H1 (cell line): Measurements from ENCODE around the gene HSD17B2. TPM values are rescaled to one million over a fixed set of nuclear protein-coding genes. Genes with fewer than 3 reads are reported as not detected.

ENCODE experiments used
- ASH2L ChIP-seq: fragments of 200-600, 300-600 bp; sonication (generic); IDR thresholded peaks from one replicate; pipeline ENCODE4 v1.7.1; 2017; ENCODE audit warnings: low read length
- CEBPB ChIP-seq: IDR thresholded peaks from 2 replicates; pipeline ENCODE4 v1.6.1; 2012; ENCODE audit warnings: low read depth, low read length
- CREB1 ChIP-seq: IDR thresholded peaks from 2 replicates; pipeline ENCODE4 v1.6.1; 2012; ENCODE audit warnings: inconsistent platforms
- KDM5A ChIP-seq: fragments of 200-600 bp; IDR thresholded peaks from 2 replicates; pipeline ENCODE4 v1.7.1; 2012; ENCODE audit warnings: mild to moderate bottlenecking, low read length, inconsistent platforms, mixed read lengths
- POU5F1 ChIP-seq: IDR thresholded peaks from 2 replicates; pipeline ENCODE4 v1.6.1; 2011; ENCODE audit warnings: low read depth, mild to moderate bottlenecking, low read length, moderate library complexity
- RBBP5 ChIP-seq: IDR thresholded peaks from 2 replicates; pipeline ENCODE4 v1.7.1; 2012; ENCODE audit warnings: low read depth, mild to moderate bottlenecking, inconsistent platforms, low read length, moderate library complexity, borderline replicate concordance
- RNF2 ChIP-seq: fragments of 200-900, 300-1000 bp; sonication (generic); IDR thresholded peaks from 2 replicates; pipeline ENCODE4 v1.7.1; 2016; ENCODE audit warnings: borderline replicate concordance, low read depth, mild to moderate bottlenecking, antibody characterized with exemption, low read length; ENCODE audit not compliant: poor library complexity, severe bottlenecking; ENCODE audit errors: missing control alignments
- TAF7 ChIP-seq: optimal IDR thresholded peaks from 2 replicates; pipeline ENCODE3; 2011; ENCODE audit warnings: low read depth, mild to moderate bottlenecking, inconsistent platforms, low read length, moderate library complexity, borderline replicate concordance
- TCF12 ChIP-seq: IDR thresholded peaks from 2 replicates; pipeline ENCODE4 v1.6.1; 2011; ENCODE audit warnings: low read depth, mild to moderate bottlenecking, low read length
- ZNF274 ChIP-seq: IDR thresholded peaks from 2 replicates; pipeline ENCODE4 v1.7.0; 2012; ENCODE audit warnings: low read length, borderline replicate concordance; ENCODE audit errors: extremely low read depth
- polyA plus RNA-seq, 7 experiments: library from polyadenylated mRNA; depleted of rRNA in 3 of 7; stranded (reverse) in 5 of 7; unstranded in 2 of 7; fragments of >200 nt in 5 of 7; fragments of 200-250 nt in 2 of 7; gene quantifications; 1 replicate in 5 of 7; 2 replicates in 1 of 7; 4 replicates in 1 of 7; pipeline versions ENCODE4 v1.2.1 to v1.2.3, GENCODE V29; 2011 to 2013; ENCODE audit warnings: missing spikeins in 2 of 7, mixed read lengths in 2 of 7
- total RNA-seq: library from RNA; stranded (reverse); fragmentation: NEBNext Ultra II Directional; extraction: Animal tissue kit (Norgen Biotek cat#: 25700); gene quantifications from 2 replicates; pipeline ENCODE4 v1.2.1, GENCODE V29; 2021
- TF ChIP-seq, protein P1 (sequence below): fragments of 300-600 bp; sonication (generic); IDR thresholded peaks from 2 replicates; pipeline ENCODE4 v1.7.1; 2012; ENCODE audit warnings: low read length, moderate library complexity, mild to moderate bottlenecking, inconsistent platforms; ENCODE audit not compliant: insufficient replicate concordance

The HSD17B2 gene
- total and polyA plus RNA-seq, 2 of the 8 experiments (the other 6 are each of a cell fraction or from before 2014, with no cell fraction given), result not detected

DNA sequence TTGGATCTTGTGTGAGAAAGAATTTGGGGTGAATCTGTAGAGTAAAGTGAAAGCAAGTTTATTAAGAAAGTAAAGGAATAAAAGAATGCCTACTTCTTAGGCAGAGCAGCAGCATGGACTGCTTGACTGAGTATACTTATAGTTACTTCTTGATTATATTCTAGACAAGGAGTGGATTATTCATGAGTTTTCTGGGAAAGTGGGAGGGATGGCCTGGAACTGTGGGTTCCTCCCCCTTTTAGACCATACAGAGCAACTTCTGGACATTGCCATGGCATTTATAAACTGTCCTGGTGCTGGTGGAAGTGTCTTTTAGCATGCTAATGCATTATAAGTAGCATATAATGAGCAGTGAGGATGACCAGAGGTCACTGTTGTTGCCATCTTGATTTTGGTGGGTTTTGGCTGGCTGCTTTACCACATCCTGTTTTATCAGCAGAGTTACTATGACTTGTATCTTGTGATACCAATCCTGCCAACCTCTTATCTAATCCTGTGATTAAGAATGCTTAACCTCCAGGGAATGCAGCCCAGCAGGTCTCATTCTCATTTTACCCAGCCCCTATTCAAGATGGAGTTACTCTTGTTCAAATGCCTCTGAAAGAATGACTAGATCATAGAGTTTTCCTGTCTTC lies 58.7 kb downstream of the HSD17B2 start (continued):
- TF ChIP-seq, protein P1, sequence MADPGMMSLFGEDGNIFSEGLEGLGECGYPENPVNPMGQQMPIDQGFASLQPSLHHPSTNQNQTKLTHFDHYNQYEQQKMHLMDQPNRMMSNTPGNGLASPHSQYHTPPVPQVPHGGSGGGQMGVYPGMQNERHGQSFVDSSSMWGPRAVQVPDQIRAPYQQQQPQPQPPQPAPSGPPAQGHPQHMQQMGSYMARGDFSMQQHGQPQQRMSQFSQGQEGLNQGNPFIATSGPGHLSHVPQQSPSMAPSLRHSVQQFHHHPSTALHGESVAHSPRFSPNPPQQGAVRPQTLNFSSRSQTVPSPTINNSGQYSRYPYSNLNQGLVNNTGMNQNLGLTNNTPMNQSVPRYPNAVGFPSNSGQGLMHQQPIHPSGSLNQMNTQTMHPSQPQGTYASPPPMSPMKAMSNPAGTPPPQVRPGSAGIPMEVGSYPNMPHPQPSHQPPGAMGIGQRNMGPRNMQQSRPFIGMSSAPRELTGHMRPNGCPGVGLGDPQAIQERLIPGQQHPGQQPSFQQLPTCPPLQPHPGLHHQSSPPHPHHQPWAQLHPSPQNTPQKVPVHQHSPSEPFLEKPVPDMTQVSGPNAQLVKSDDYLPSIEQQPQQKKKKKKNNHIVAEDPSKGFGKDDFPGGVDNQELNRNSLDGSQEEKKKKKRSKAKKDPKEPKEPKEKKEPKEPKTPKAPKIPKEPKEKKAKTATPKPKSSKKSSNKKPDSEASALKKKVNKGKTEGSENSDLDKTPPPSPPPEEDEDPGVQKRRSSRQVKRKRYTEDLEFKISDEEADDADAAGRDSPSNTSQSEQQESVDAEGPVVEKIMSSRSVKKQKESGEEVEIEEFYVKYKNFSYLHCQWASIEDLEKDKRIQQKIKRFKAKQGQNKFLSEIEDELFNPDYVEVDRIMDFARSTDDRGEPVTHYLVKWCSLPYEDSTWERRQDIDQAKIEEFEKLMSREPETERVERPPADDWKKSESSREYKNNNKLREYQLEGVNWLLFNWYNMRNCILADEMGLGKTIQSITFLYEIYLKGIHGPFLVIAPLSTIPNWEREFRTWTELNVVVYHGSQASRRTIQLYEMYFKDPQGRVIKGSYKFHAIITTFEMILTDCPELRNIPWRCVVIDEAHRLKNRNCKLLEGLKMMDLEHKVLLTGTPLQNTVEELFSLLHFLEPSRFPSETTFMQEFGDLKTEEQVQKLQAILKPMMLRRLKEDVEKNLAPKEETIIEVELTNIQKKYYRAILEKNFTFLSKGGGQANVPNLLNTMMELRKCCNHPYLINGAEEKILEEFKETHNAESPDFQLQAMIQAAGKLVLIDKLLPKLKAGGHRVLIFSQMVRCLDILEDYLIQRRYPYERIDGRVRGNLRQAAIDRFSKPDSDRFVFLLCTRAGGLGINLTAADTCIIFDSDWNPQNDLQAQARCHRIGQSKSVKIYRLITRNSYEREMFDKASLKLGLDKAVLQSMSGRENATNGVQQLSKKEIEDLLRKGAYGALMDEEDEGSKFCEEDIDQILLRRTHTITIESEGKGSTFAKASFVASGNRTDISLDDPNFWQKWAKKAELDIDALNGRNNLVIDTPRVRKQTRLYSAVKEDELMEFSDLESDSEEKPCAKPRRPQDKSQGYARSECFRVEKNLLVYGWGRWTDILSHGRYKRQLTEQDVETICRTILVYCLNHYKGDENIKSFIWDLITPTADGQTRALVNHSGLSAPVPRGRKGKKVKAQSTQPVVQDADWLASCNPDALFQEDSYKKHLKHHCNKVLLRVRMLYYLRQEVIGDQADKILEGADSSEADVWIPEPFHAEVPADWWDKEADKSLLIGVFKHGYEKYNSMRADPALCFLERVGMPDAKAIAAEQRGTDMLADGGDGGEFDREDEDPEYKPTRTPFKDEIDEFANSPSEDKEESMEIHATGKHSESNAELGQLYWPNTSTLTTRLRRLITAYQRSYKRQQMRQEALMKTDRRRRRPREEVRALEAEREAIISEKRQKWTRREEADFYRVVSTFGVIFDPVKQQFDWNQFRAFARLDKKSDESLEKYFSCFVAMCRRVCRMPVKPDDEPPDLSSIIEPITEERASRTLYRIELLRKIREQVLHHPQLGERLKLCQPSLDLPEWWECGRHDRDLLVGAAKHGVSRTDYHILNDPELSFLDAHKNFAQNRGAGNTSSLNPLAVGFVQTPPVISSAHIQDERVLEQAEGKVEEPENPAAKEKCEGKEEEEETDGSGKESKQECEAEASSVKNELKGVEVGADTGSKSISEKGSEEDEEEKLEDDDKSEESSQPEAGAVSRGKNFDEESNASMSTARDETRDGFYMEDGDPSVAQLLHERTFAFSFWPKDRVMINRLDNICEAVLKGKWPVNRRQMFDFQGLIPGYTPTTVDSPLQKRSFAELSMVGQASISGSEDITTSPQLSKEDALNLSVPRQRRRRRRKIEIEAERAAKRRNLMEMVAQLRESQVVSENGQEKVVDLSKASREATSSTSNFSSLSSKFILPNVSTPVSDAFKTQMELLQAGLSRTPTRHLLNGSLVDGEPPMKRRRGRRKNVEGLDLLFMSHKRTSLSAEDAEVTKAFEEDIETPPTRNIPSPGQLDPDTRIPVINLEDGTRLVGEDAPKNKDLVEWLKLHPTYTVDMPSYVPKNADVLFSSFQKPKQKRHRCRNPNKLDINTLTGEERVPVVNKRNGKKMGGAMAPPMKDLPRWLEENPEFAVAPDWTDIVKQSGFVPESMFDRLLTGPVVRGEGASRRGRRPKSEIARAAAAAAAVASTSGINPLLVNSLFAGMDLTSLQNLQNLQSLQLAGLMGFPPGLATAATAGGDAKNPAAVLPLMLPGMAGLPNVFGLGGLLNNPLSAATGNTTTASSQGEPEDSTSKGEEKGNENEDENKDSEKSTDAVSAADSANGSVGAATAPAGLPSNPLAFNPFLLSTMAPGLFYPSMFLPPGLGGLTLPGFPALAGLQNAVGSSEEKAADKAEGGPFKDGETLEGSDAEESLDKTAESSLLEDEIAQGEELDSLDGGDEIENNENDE, result no peak
- TF ChIP-seq CREB1 (no peak), RBBP5 (no peak), ASH2L (no peak), KDM5A (no peak), ZNF274 (no peak), POU5F1 (no peak), TCF12 (no peak), TAF7 (no peak), RNF2 (no peak), CEBPB (no peak)
